Thyroid gland (tissue), 4 donors: Measurements from ENCODE around the gene BCAS3. TPM values are rescaled to one million over a fixed set of nuclear protein-coding genes. Genes with fewer than 3 reads are reported as not detected.

Source experiments
- DNase-seq, 2 donors: peaks; one replicate each; pipeline ENCODE4 v3.0.0-alpha.2; 2019
- H3K27ac ChIP-seq, 3 donors: fragments of 200-600 bp; sonication (generic); 1 replicate in 2 of 3; 2 replicates in 1 of 3; pipeline ENCODE4 v1.5.1; 2016 to 2019; ENCODE audit warnings: mild to moderate bottlenecking in 1 of 3, moderate library complexity in 1 of 3
- H3K27me3 ChIP-seq: fragments of 200-600 bp; sonication (generic); one replicate; pipeline ENCODE4 v1.5.1; 2019
- H3K36me3 ChIP-seq, 2 donors: fragments of 200-600 bp; sonication (generic); one replicate each; pipeline ENCODE4 v1.5.1; 2016 to 2019
- H3K4me1 ChIP-seq, 2 donors: fragments of 200-600 bp; sonication (generic); one replicate each; pipeline ENCODE4 v1.5.1; 2017 to 2019
- H3K4me3 ChIP-seq, 3 donors: fragments of 200-600 bp; sonication (generic); replicated peaks in 1 of 3; 1 replicate in 2 of 3; 2 replicates in 1 of 3; pipeline ENCODE4 v1.5.1; 2016; ENCODE audit warnings: mild to moderate bottlenecking in 1 of 3
- H3K9me3 ChIP-seq: fragments of 200-600 bp; sonication (generic); one replicate; pipeline ENCODE4 v1.5.1; 2017
- CTCF ChIP-seq, 6 experiments: fragments of 200-600 bp in 3 of 6; fragments of 450-650 bp in 3 of 6; sonication (generic) in 3 of 6; IDR thresholded peaks; one replicate each; pipeline ENCODE4 v1.5.1; 2016 to 2019; ENCODE audit warnings: antibody characterized with exemption in 6 of 6, mild to moderate bottlenecking in 2 of 6, inconsistent platforms in 1 of 6, moderate library complexity in 1 of 6
- POLR2A ChIP-seq, 2 donors: fragments of 450-650 bp; IDR thresholded peaks; one replicate each; pipeline ENCODE4 v1.6.1; 2017; ENCODE audit warnings: antibody characterized with exemption in 2 of 2, mild to moderate bottlenecking in 2 of 2, moderate library complexity in 1 of 2
- WGBS, 2 donors: methylation state at CpG; one replicate each; pipeline ENCODE4 v1.1.5; 2017; 5-methylcytosine and 5-hydroxymethylcytosine counted together
- intact Hi-C: fragments of 100-400 bp; cut with DNase I; formaldehyde crosslinking; loops from one replicate; pipeline ENCODE4 v1.15.1; 2023
- total RNA-seq, 4 donors: library from RNA; depleted of rRNA; stranded (reverse); fragments of >200 nt; gene quantifications; one replicate each; pipeline ENCODE4 v1.2.3, GENCODE V29; 2016

Gene BCAS3
- total RNA-seq, 4 donors from 2014 or later = 41.8 to 78.7 (median 51.6) TPM

GRCh38 chr17:61410141-61411010 is 732.7 kb downstream of the BCAS3 start:
- H3K4me1 ChIP-seq = peaks cover 13 to 74% of the 10 kb centered on the region in 2 donors
- H3K27me3 ChIP-seq = no peaks in the 10 kb centered on the region
- peak; percentile 62 to 74 for DNase-seq
- H3K4me3 ChIP-seq = peak overlapping the region in 1 of 3 donors; percentile 71
- WGBS, 2 donors = 34 to 46% methylated on average over 10 to 24 of the region's 48 CpGs
- H3K27ac ChIP-seq = peak overlapping the region; percentile 88 to 92 (median 92)
- TF ChIP-seq POLR2A (IDR thresholded peaks at IDR 0.05) (no peak), CTCF (IDR thresholded peaks at IDR 0.05) (peak in 4 of 6 experiments; percentile 11 to 64 (median 28))
- H3K9me3 ChIP-seq = no peaks in the 10 kb centered on the region
- intact Hi-C loops = loop anchor here (10.0 kb wide), 2 partner anchors 424 to 654 kb away; partner anchors contain the start of gene MED13
- peaks cover 5 to 7% of the 10 kb centered on the region in 2 donors for H3K36me3 ChIP-seq

- TF ChIP-seq POLR2A (IDR thresholded peaks at IDR 0.05) = no peak
- TF ChIP-seq CTCF (IDR thresholded peaks at IDR 0.05) = no peak
- H3K4me1 ChIP-seq = peaks cover 12 to 69% of the 10 kb centered on the region in 2 donors
- DNase-seq = no peak
- peak overlapping the region; percentile 88 to 92 (median 92) for H3K27ac ChIP-seq
- WGBS, 2 donors = 0% methylated on average over 2 of the region's 29 CpGs; no CpG with 5 or more reads in 1 of the 2 donors
- no peaks in the 10 kb centered on the region for H3K27me3 ChIP-seq
- intact Hi-C loops = loop anchor here (10.0 kb wide), 2 partner anchors 424 to 654 kb away; partner anchors contain the start of gene MED13
- H3K9me3 ChIP-seq = no peaks in the 10 kb centered on the region
- peaks cover 0 to under 1% of the 10 kb centered on the region in 2 donors for H3K36me3 ChIP-seq
- H3K4me3 ChIP-seq = peak overlapping the region in 2 of 3 donors; percentile 16 to 71
These were observed 733.3 kb downstream of the BCAS3 start for GRCh38 chr17:61411011-61411260.

GRCh38 chr17:61411261-61412142 is 733.9 kb downstream of the BCAS3 start:
- Histone ChIP-seq H3K4me3 (peak overlapping the region in 2 of 3 donors; percentile 50 to 71), H3K9me3 (no peaks in the 10 kb centered on the region), H3K36me3 (no peaks in the 10 kb centered on the region), H3K27ac (peak overlapping the region; percentile 88 to 92 (median 92)), H3K4me1 (peaks cover 12 to 66% of the 10 kb centered on the region in 2 donors), H3K27me3 (no peaks in the 10 kb centered on the region)
- intact Hi-C loops = loop anchor here (10.0 kb wide), 2 partner anchors 423 to 653 kb away; partner anchors contain the start of gene MED13
- WGBS, 2 donors = 3% methylated on average over 44 of the region's 75 CpGs; no CpG with 5 or more reads in 1 of the 2 donors
- peak; percentile 60 to 64 for DNase-seq
- TF ChIP-seq CTCF (IDR thresholded peaks at IDR 0.05) = peak in 1 of 6 experiments; percentile 13
- TF ChIP-seq POLR2A (IDR thresholded peaks at IDR 0.05) = peak in 1 of 2 donors; percentile 17

GRCh38 chr17:61412143-61412859 is 734.6 kb downstream of the BCAS3 start:
- Histone ChIP-seq H3K27ac (peak overlapping the region; percentile 88 to 92 (median 92)), H3K4me1 (peaks cover 12 to 68% of the 10 kb centered on the region in 2 donors), H3K4me3 (peak overlapping the region in 2 of 3 donors; percentile 50 to 71), H3K27me3 (no peaks in the 10 kb centered on the region), H3K9me3 (no peaks in the 10 kb centered on the region), H3K36me3 (no peaks in the 10 kb centered on the region)
- DNase-seq = peak; percentile 70 to 82
- TF ChIP-seq POLR2A (IDR thresholded peaks at IDR 0.05) (peak in 1 of 2 donors; percentile 45), CTCF (IDR thresholded peaks at IDR 0.05) (peak; percentile 75 to 100 (median 98))
- 0 to 2% methylated on average over 8 to 11 of the region's 69 CpGs for WGBS, 2 donors
- intact Hi-C loops = loop anchor here (10.0 kb wide), 2 partner anchors 422 to 652 kb away; partner anchors contain the start of gene MED13
